WTC11 (cell line): ENCODE measurements around the gene SNX10. TPM values are rescaled to one million over a fixed set of nuclear protein-coding genes. Genes with fewer than 3 reads are reported as not detected.

Experiments used
- ATAC-seq: fragments of 200-7000 bp; cut with Tn5 transposase; 2 replicates; pipeline ENCODE4 v1.10.0; 2021; ENCODE audit warnings: mild to moderate bottlenecking, moderate library complexity
- CTCF ChIA-PET: fragments of 300-600 bp; sonication (Branson Sonifier 250); formaldehyde crosslinking; loops from one replicate; lab custom pipeline; 2021; ENCODE audit warnings: antibody characterized with exemption; lab: Charles Lee
- POLR2A ChIA-PET: fragments of 350-600 bp; sonication (Branson Sonifier 250); formaldehyde crosslinking; loops from one replicate; lab custom pipeline; 2021; ENCODE audit warnings: antibody characterized with exemption; lab: Charles Lee
- DNase-seq: peaks from one replicate; pipeline ENCODE4 v3.0.0; 2021; ENCODE audit warnings: low spot score
- H3K27ac Mint-ChIP-seq: 2 replicates; pipeline ENCODE4 v1.8.0; 2021; ENCODE audit warnings: mixed read lengths
- H3K27me3 Mint-ChIP-seq: 2 replicates; pipeline ENCODE4 v1.8.0; 2021; ENCODE audit warnings: low read depth, mild to moderate bottlenecking, moderate library complexity, mixed read lengths
- H3K36me3 Mint-ChIP-seq: 2 replicates; pipeline ENCODE4 v1.8.0; 2021; ENCODE audit warnings: mixed read lengths
- H3K4me1 Mint-ChIP-seq: 2 replicates; pipeline ENCODE4 v1.8.0; 2022; ENCODE audit warnings: mixed read lengths
- H3K4me3 Mint-ChIP-seq: 2 replicates; pipeline ENCODE4 v1.8.0; 2021; ENCODE audit warnings: mild to moderate bottlenecking, moderate library complexity, mixed read lengths
- H3K9me3 Mint-ChIP-seq: 2 replicates; pipeline ENCODE4 v1.8.0; 2021; ENCODE audit warnings: mixed read lengths
- ARID4B ChIP-seq: sonication (generic); formaldehyde crosslinking; IDR thresholded peaks from 2 replicates; pipeline ENCODE4 v1.8.0; 2023; ENCODE audit warnings: missing genetic modification reagents, mild to moderate bottlenecking, borderline replicate concordance
- ATF1 ChIP-seq: sonication (generic); formaldehyde crosslinking; IDR thresholded peaks from 2 replicates; pipeline ENCODE4 v1.8.1; 2023; ENCODE audit warnings: mild to moderate bottlenecking, moderate library complexity, missing genetic modification reagents
- ATF6 ChIP-seq: sonication (generic); formaldehyde crosslinking; IDR thresholded peaks from 2 replicates; pipeline ENCODE4 v1.8.1; 2023; ENCODE audit warnings: mild to moderate bottlenecking, missing genetic modification reagents
- CBFB ChIP-seq: sonication (generic); formaldehyde crosslinking; IDR thresholded peaks from 2 replicates; pipeline ENCODE4 v1.8.1; 2022; ENCODE audit warnings: mild to moderate bottlenecking, low read depth, missing genetic modification reagents
- CDX4 ChIP-seq: fragments of 250-450 bp; sonication (Bioruptor Pico); IDR thresholded peaks from 2 replicates; pipeline ENCODE4 v1.9.0; 2021; ENCODE audit warnings: moderate library complexity, mild to moderate bottlenecking, inconsistent platforms, borderline replicate concordance
- FOXK1 ChIP-seq: sonication (generic); formaldehyde crosslinking; IDR thresholded peaks from 2 replicates; pipeline ENCODE4 v1.8.0; 2022; ENCODE audit warnings: mild to moderate bottlenecking, moderate library complexity, missing genetic modification reagents
- GTF2I ChIP-seq: fragments of 250-450 bp; sonication (Bioruptor Pico); conservative IDR thresholded peaks from 2 replicates; pipeline ENCODE4 v1.4.0; 2021; ENCODE audit warnings: mild to moderate bottlenecking
- IRF2 ChIP-seq: sonication (generic); formaldehyde crosslinking; IDR thresholded peaks from 2 replicates; pipeline ENCODE4 v1.8.0; 2022; ENCODE audit warnings: low read depth, missing genetic modification reagents, borderline replicate concordance
- OVOL2 ChIP-seq: fragments of 250-450 bp; sonication (Bioruptor Pico); IDR thresholded peaks from 2 replicates; pipeline ENCODE4 v1.9.0; 2021; ENCODE audit warnings: mild to moderate bottlenecking, borderline replicate concordance
- PRDM15 ChIP-seq: sonication (generic); formaldehyde crosslinking; IDR thresholded peaks from 2 replicates; pipeline ENCODE4 v1.8.0; 2022; ENCODE audit warnings: missing genetic modification reagents
- PRRX2 ChIP-seq: fragments of 250-450 bp; sonication (Bioruptor Pico); IDR thresholded peaks from 2 replicates; pipeline ENCODE4 v1.8.0; 2021; ENCODE audit warnings: mild to moderate bottlenecking
- TEAD1 ChIP-seq: sonication (generic); formaldehyde crosslinking; IDR thresholded peaks from 2 replicates; pipeline ENCODE4 v1.8.0; 2022; ENCODE audit warnings: mild to moderate bottlenecking, missing genetic modification reagents
- ZNF138 ChIP-seq: sonication (generic); formaldehyde crosslinking; conservative IDR thresholded peaks from 2 replicates; pipeline ENCODE4 v1.8.1; 2022; ENCODE audit warnings: mild to moderate bottlenecking, moderate library complexity, missing genetic modification reagents
- ZNF671 ChIP-seq: fragments of 250-450 bp; sonication (Bioruptor Pico); IDR thresholded peaks from 2 replicates; pipeline ENCODE4 v1.8.0; 2021; ENCODE audit warnings: mild to moderate bottlenecking
- total RNA-seq: library from RNA; stranded (reverse); gene quantifications from 3 replicates; pipeline ENCODE4 v1.2.3, GENCODE V29; 2021
- TF ChIP-seq, protein P1 (sequence below): sonication (generic); formaldehyde crosslinking; IDR thresholded peaks from 2 replicates; pipeline ENCODE4 v1.8.1; 2023; ENCODE audit warnings: mild to moderate bottlenecking, missing genetic modification reagents, moderate library complexity
- TF ChIP-seq, protein P2 (sequence below): sonication (generic); formaldehyde crosslinking; IDR thresholded peaks from 2 replicates; pipeline ENCODE4 v1.8.0; 2023; ENCODE audit warnings: mild to moderate bottlenecking, missing genetic modification reagents
- TF ChIP-seq, protein P3 (sequence below): fragments of 250-450 bp; sonication (Bioruptor Pico); IDR thresholded peaks from 2 replicates; pipeline ENCODE4 v2.1.2; 2022; ENCODE audit warnings: mild to moderate bottlenecking, moderate library complexity

The SNX10 gene
- total RNA-seq, 1 experiment from 2014 or later: 10.8 TPM

DNA sequence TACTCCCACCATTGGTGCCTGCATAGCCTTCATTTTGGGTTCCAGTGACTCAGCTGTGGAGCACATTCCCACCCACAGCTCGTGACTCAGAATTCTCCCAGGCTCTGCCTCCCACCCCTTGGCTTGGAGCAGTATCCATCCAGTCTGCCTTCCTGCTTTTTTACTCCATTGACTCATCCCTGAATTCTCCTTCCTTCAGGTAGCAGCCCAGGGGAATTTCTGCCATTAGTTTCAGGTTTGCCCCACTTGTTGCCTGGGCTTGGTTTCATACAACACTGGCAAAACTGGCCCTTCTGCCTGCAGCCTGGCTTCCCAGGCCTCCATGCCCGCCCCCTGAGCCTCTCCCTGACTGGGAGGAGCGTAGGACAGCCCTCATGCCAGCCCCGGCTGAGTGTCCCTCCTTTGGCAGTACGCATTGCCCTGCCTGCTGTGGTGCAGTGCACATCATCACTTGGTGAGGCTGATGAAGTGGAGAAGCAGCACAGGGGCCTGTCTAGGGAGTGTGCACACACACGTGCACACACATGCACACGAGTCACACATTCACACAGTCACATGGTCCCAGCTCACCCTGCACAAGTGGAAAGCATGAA, 55.0 kb downstream of the SNX10 start (continued):
- TF ChIP-seq ARID4B (CRISPR knock-in tag) (no peak), CDX4 (no peak), ATF1 (CRISPR knock-in tag) (no peak), ZNF671 (no peak), OVOL2 (CRISPR knock-in tag) (no peak)
- TF ChIP-seq, protein P1, sequence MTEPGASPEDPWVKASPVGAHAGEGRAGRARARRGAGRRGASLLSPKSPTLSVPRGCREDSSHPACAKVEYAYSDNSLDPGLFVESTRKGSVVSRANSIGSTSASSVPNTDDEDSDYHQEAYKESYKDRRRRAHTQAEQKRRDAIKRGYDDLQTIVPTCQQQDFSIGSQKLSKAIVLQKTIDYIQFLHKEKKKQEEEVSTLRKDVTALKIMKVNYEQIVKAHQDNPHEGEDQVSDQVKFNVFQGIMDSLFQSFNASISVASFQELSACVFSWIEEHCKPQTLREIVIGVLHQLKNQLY (CRISPR knock-in tag): no peak

DNA sequence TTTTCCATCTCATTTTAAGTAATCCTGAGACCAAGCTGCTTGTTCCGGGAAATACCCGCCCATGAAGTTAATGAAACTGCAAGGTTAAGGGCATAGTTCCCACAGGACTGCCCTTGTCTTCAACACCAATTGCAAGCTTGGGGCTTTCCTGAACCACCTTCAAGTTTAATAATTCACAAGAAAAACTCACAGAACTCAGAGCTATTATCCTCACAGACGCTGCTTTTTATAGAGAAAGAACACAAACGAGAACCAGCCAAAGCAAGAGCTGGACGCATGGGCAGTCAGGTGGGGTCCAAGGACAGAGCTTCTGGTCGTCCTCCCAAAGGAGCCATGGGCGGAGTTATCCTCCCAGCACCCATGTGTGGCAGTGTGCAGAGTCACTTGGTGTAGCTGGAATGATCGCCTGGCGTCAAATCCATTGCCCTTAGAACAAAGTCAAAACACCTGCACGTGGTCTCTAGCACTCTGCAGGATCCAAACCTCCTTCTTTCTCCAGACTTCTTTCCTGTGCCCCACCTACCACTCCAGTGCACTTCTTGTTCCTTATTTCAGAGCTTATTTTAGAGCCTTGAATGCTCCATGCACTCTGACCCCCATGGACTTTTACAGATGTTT, 56.7 kb downstream of the SNX10 start:
- peaks cover 9% of the 10 kb centered on the region; the same call in 1 of the 2 replicates for H3K4me1 Mint-ChIP-seq
- POLR2A ChIA-PET: no interaction called here
- no peaks in the 10 kb centered on the region; the same call in none of the 2 replicates for H3K27me3 Mint-ChIP-seq
- no peaks in the 10 kb centered on the region for H3K9me3 Mint-ChIP-seq
- H3K4me3 Mint-ChIP-seq: no peak overlapping the region
- ATAC-seq (no peak), DNase-seq (no peak)
- H3K27ac Mint-ChIP-seq: no peak overlapping the region
- CTCF ChIA-PET: interaction anchor here (0.8 to 1.5 kb wide), 2 partner anchors 9 to 22 kb away, joined by 5 read pairs; no protein-coding TSS in a partner anchor
- H3K36me3 Mint-ChIP-seq: no peaks in the 10 kb centered on the region
- TF ChIP-seq, protein P1 (CRISPR knock-in tag): no peak
- TF ChIP-seq CBFB (CRISPR knock-in tag) (no peak), IRF2 (no peak), PRDM15 (CRISPR knock-in tag) (no peak), ATF6 (CRISPR knock-in tag) (no peak), FOXK1 (no peak), PRRX2 (CRISPR knock-in tag) (no peak), GTF2I (CRISPR knock-in tag) (no peak), TEAD1 (CRISPR knock-in tag) (no peak), ZNF138 (no peak)
- TF ChIP-seq, protein P2, sequence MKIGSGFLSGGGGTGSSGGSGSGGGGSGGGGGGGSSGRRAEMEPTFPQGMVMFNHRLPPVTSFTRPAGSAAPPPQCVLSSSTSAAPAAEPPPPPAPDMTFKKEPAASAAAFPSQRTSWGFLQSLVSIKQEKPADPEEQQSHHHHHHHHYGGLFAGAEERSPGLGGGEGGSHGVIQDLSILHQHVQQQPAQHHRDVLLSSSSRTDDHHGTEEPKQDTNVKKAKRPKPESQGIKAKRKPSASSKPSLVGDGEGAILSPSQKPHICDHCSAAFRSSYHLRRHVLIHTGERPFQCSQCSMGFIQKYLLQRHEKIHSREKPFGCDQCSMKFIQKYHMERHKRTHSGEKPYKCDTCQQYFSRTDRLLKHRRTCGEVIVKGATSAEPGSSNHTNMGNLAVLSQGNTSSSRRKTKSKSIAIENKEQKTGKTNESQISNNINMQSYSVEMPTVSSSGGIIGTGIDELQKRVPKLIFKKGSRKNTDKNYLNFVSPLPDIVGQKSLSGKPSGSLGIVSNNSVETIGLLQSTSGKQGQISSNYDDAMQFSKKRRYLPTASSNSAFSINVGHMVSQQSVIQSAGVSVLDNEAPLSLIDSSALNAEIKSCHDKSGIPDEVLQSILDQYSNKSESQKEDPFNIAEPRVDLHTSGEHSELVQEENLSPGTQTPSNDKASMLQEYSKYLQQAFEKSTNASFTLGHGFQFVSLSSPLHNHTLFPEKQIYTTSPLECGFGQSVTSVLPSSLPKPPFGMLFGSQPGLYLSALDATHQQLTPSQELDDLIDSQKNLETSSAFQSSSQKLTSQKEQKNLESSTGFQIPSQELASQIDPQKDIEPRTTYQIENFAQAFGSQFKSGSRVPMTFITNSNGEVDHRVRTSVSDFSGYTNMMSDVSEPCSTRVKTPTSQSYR: no peak
- TF ChIP-seq, protein P3, sequence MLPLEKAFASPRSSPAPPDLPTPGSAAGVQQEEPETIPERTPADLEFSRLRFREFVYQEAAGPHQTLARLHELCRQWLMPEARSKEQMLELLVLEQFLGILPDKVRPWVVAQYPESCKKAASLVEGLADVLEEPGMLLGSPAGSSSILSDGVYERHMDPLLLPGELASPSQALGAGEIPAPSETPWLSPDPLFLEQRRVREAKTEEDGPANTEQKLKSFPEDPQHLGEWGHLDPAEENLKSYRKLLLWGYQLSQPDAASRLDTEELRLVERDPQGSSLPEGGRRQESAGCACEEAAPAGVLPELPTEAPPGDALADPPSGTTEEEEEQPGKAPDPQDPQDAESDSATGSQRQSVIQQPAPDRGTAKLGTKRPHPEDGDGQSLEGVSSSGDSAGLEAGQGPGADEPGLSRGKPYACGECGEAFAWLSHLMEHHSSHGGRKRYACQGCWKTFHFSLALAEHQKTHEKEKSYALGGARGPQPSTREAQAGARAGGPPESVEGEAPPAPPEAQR: no peak
